ENCODE data around the gene LINGO3.
"Not testable (repeated sequence)": the region's sequence is repeated elsewhere in the genome, so short reads cannot be mapped to it uniquely, and the experiment has no call there.

LINGO3 gene
- 1.3 to 2.3 (median 1.4) reads per million in 4 experiments for total RNA-seq

- DNase-seq = no peak
Measured at GRCh38 chr19:2308114-2308556, at the start of gene LINGO3. Gene LINGO3, minus strand, starts transcription at chr19:2308154. Its CDS starts 16,378 bp downstream, at chr19:2291776.

- no peak for DNase-seq
Measured at GRCh38 chr19:2356036-2356646, 48.2 kb upstream of the LINGO3 start.

- DNase-seq = no peak
Measured at GRCh38 chr19:2355168-2356035, 47.4 kb upstream of the LINGO3 start.

GRCh38 chr19:2354670-2355069 lies 46.7 kb upstream of the LINGO3 start:
- no peak for DNase-seq

- no peak for DNase-seq
Measured at GRCh38 chr19:2353887-2354592, 46.1 kb upstream of the LINGO3 start.

- no peak for DNase-seq
Measured at GRCh38 chr19:2353159-2353886, 45.4 kb upstream of the LINGO3 start.

GRCh38 chr19:2352121-2352520 lies 44.2 kb upstream of the LINGO3 start:
- no peak for DNase-seq

GRCh38 chr19:2351591-2351990 lies 43.6 kb upstream of the LINGO3 start:
- DNase-seq = no peak

GRCh38 chr19:2350656-2351055 lies 42.7 kb upstream of the LINGO3 start:
- DNase-seq = no peak

GRCh38 chr19:2349818-2350217 lies 41.9 kb upstream of the LINGO3 start:
- DNase-seq = not testable (repeated sequence)

- DNase-seq = no peak
Measured at GRCh38 chr19:2345794-2346663, 38.1 kb upstream of the LINGO3 start.

GRCh38 chr19:2345076-2345475 lies 37.1 kb upstream of the LINGO3 start:
- DNase-seq = no peak

GRCh38 chr19:2344381-2344870 lies 36.5 kb upstream of the LINGO3 start:
- DNase-seq = no peak

GRCh38 chr19:2343289-2343982 lies 35.5 kb upstream of the LINGO3 start:
- DNase-seq = no peak

GRCh38 chr19:2342656-2343288 lies 34.8 kb upstream of the LINGO3 start:
- no peak for DNase-seq

- DNase-seq = no peak
Measured at GRCh38 chr19:2341982-2342381, 34.0 kb upstream of the LINGO3 start.

GRCh38 chr19:2341244-2341751 lies 33.3 kb upstream of the LINGO3 start:
- DNase-seq = no peak

GRCh38 chr19:2340496-2341243 lies 32.7 kb upstream of the LINGO3 start:
- DNase-seq = no peak

- no peak for DNase-seq
Measured at GRCh38 chr19:2339644-2340310, 31.8 kb upstream of the LINGO3 start.
